Osteocyte (in vitro differentiated cells): ENCODE results near the gene ERN1. TPM values are rescaled to one million over a fixed set of nuclear protein-coding genes. Genes with fewer than 3 reads are reported as not detected.
A peak's percentile ranks its signal among the peaks of the same experiment; 100 is the strongest.
"Not testable (repeated sequence)": the region's sequence is repeated elsewhere in the genome, so short reads cannot be mapped to it uniquely, and the experiment has no call there.

Experiments used
- DNase-seq: peaks from one replicate; pipeline ENCODE4 v3.0.0; 2021; ENCODE audit warnings: mixed read lengths; ENCODE audit not compliant: unreplicated experiment; ENCODE audit errors: extremely low spot score
- H3K27ac Mint-ChIP-seq: one replicate; pipeline ENCODE4 v1.8.0; 2021; ENCODE audit warnings: mild to moderate bottlenecking, mixed read lengths; ENCODE audit not compliant: unreplicated experiment
- H3K27me3 Mint-ChIP-seq: one replicate; pipeline ENCODE4 v1.8.0; 2021; ENCODE audit warnings: mixed read lengths; ENCODE audit not compliant: unreplicated experiment
- H3K36me3 Mint-ChIP-seq: one replicate; pipeline ENCODE4 v1.8.0; 2021; ENCODE audit warnings: mixed read lengths; ENCODE audit not compliant: unreplicated experiment
- H3K4me1 Mint-ChIP-seq: one replicate; pipeline ENCODE4 v1.8.0; 2021; ENCODE audit warnings: mixed read lengths; ENCODE audit not compliant: unreplicated experiment
- H3K4me3 Mint-ChIP-seq: one replicate; pipeline ENCODE4 v1.8.0; 2021; ENCODE audit warnings: mild to moderate bottlenecking, moderate library complexity, mixed read lengths; ENCODE audit not compliant: unreplicated experiment
- H3K9me3 Mint-ChIP-seq: one replicate; pipeline ENCODE4 v1.8.0; 2021; ENCODE audit warnings: mixed read lengths; ENCODE audit not compliant: unreplicated experiment
- long read RNA-seq: library from polyadenylated mRNA; unstranded; transcript quantifications from one replicate; pipeline ENCODE4 v2.0.0, GENCODE V29; 2021
- total RNA-seq: library from RNA; stranded (reverse); gene quantifications from 2 replicates; pipeline ENCODE4 v1.2.1, GENCODE V29; 2021
- TF ChIP-seq, protein P1 (sequence below): fragments of 200-600 bp; sonication (generic); IDR thresholded peaks from 2 replicates; pipeline ENCODE4 v1.5.0; 2021; ENCODE audit warnings: antibody characterized with exemption, mild to moderate bottlenecking, moderate library complexity

ERN1 gene
- total RNA-seq = 20.8 and 21.4 TPM in 2 replicates
- long read RNA-seq, partial matches to known transcripts = 0 of 3 reads
- long read RNA-seq, other reads (novel, unspliced or antisense) = 2 of 3 reads

DNA sequence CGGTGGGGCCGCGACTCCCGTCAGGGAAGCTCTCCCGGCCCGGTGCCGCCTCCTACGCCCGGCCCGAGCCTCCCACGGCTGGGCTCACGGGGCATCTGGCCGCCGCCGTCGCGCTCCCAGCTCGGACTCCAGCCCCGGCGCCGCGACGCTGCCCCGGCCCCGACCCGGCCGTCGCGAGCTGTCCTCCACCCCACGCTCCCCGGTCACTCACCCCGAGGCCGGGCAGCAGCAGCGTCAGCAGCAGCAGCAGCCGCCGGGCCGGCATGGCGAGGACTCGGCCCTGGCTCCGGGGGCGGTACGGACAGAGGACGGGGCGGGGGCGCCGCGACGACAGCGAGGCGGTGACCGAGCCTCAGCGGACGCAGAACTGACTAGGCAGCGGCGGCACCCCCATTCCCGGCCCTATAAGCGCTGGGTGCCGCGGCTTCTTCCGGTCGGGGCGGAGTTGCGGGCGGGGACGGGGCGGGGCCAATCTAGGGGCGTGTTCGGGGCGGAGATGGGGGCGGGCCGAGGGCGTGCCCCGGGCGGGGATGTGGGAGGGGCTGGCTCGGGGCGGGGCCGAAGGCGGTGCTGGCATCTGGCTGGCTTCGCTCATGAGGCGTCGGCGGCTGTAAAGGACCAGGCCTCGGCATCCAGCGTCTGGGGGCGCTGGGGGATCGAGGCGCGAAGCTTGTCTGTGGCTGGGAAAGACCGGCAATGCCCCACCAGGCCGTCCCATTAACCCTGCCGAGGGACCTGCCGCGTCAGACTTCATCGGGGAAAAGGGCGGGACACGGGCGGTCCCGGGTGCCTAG is at the start of gene ERN1:
ERN1 (minus strand) TSS at position 380 of the 794 bp plus-strand sequence; CDS start at position 265, 115 bp downstream.
- peak within 1 kb of the TSS; percentile 80 for H3K4me3 Mint-ChIP-seq

GRCh38 chr17:64179024-64179423 is 49.1 kb upstream of the ERN1 start:
- not testable (repeated sequence) for H3K27ac Mint-ChIP-seq, H3K9me3 Mint-ChIP-seq, DNase-seq, H3K27me3 Mint-ChIP-seq, H3K4me3 Mint-ChIP-seq
- Mint-ChIP-seq H3K36me3 (peaks cover 47% of the 10 kb centered on the region), H3K4me1 (peaks cover 27% of the 10 kb centered on the region)

More for the DNA sequence above, at the start of gene ERN1:
- TF ChIP-seq, protein P1, sequence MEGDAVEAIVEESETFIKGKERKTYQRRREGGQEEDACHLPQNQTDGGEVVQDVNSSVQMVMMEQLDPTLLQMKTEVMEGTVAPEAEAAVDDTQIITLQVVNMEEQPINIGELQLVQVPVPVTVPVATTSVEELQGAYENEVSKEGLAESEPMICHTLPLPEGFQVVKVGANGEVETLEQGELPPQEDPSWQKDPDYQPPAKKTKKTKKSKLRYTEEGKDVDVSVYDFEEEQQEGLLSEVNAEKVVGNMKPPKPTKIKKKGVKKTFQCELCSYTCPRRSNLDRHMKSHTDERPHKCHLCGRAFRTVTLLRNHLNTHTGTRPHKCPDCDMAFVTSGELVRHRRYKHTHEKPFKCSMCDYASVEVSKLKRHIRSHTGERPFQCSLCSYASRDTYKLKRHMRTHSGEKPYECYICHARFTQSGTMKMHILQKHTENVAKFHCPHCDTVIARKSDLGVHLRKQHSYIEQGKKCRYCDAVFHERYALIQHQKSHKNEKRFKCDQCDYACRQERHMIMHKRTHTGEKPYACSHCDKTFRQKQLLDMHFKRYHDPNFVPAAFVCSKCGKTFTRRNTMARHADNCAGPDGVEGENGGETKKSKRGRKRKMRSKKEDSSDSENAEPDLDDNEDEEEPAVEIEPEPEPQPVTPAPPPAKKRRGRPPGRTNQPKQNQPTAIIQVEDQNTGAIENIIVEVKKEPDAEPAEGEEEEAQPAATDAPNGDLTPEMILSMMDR = no peak
- H3K9me3 Mint-ChIP-seq = no peaks in the 10 kb centered on the region
- no peaks in the 10 kb centered on the region for H3K27me3 Mint-ChIP-seq
- peaks cover 25% of the 10 kb centered on the region for H3K4me1 Mint-ChIP-seq
- peak; percentile 97 for DNase-seq
- peak within 1 kb of the TSS; percentile 93 for H3K27ac Mint-ChIP-seq
- no peaks in the 10 kb centered on the region for H3K36me3 Mint-ChIP-seq

DNA sequence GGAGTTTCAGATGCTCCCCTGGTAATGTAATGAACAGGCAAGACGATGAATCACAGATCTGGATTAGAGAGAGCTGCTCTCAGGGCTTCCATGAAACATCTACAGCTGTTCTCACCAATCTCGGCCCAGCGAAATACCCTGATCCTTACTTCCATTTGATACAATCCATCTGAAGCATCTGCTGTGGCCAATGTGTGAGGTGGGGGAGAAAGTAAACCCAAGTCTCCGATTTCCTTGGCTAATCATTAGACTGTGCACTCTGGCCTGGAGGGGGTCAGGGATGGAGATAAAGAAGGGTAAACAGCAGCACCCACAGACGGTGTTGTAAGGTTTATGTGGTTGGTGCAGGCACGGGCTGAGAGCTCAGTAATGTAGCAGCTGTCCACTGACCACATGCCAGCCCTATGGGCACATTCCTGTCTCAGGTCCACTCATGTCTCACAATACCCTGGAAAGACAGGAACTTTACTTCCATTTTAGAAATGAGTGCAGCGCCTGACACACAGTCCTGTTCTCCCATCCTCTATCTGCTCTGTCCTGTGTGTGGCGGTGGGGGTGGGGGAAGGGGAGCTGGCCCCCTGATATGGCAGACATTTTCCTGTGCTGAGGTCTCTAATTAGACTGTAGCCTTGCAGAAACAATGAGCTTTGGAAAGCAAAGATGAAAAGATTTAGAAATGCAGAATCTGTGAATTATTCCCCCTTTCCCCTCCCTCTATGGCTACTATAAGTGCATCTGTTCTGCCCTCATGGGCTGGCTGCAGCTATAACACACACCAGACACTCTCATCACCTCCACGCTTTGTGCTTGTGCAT is 48.3 kb upstream of the ERN1 start:
- Mint-ChIP-seq H3K9me3 (no peaks in the 10 kb centered on the region), H3K27me3 (no peaks in the 10 kb centered on the region), H3K4me3 (no peak overlapping the region), H3K36me3 (peaks cover 46% of the 10 kb centered on the region), H3K4me1 (peaks cover 24% of the 10 kb centered on the region), H3K27ac (peak overlapping the region; percentile 23)
- no peak for DNase-seq
- TF ChIP-seq, protein P1 = no peak

GRCh38 chr17:64177311-64178010 is 47.5 kb upstream of the ERN1 start:
- H3K27me3 Mint-ChIP-seq = no peaks in the 10 kb centered on the region
- H3K4me1 Mint-ChIP-seq = peaks cover 24% of the 10 kb centered on the region
- TF ChIP-seq, protein P1 = no peak
- DNase-seq = no peak
- H3K4me3 Mint-ChIP-seq = no peak overlapping the region
- H3K36me3 Mint-ChIP-seq = peaks cover 48% of the 10 kb centered on the region
- H3K27ac Mint-ChIP-seq = peak overlapping the region; percentile 38
- H3K9me3 Mint-ChIP-seq = no peaks in the 10 kb centered on the region

GRCh38 chr17:64176556-64176955 is 46.6 kb upstream of the ERN1 start:
- H3K27ac Mint-ChIP-seq = no peak overlapping the region
- H3K27me3 Mint-ChIP-seq = no peaks in the 10 kb centered on the region
- H3K9me3 Mint-ChIP-seq = no peaks in the 10 kb centered on the region
- peaks cover 53% of the 10 kb centered on the region for H3K36me3 Mint-ChIP-seq
- peaks cover 24% of the 10 kb centered on the region for H3K4me1 Mint-ChIP-seq
- TF ChIP-seq, protein P1 = no peak
- no peak overlapping the region for H3K4me3 Mint-ChIP-seq
- no peak for DNase-seq
